Measurements from ENCODE around the gene HNRNPUL2. TPM values are rescaled to one million over a fixed set of nuclear protein-coding genes. Genes with fewer than 3 reads are reported as not detected.
"Not testable (repeated sequence)": the region's sequence is repeated elsewhere in the genome, so short reads cannot be mapped to it uniquely, and the experiment has no call there.

HNRNPUL2 gene
- total RNA-seq, 3 donors from 2014 or later (not counting 1 experiment from before 2014, with no cell fraction given) = 58.0 to 73.1 (median 69.3) TPM

DNA sequence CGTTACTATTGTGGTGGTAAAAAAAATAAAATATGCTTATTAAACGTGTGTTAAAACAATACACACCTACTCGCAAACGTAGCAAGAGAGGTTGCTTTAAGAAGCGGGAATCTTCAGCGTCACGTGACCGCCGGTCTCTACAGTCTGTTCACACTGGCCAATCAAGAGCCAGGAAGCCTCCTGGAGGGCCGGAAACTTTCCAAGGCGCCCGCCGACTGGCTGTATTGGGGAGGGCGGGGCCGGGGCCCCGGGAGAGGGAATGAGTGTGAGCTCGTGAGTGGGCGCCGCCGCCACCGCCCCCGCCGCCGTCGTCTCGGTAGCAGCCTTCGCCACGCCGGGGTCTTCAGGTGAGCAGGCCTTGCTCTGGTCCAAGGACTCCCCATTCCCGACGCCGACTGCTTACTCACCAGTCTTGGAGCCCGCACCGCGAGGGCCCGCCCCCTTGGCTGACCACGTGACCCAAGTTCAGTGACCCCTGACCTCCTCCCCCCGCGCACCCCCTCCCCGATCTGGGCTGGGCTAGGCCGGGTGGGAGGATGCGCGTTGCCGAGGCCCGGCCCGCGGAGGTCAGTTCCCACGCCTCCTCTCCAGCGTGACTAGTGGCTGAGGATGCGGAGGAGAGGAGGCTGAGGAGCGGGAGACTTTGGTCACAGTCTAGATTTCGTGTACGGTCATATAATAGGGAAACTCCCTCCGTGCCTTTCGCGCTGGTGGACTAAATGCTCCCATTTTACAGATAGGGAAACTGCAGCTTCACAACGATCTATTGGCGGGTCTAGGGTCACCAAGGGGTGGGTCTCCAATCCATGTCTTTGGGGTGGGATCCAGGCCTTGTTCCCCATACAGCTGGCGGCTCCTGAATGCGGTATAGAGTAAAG is 44.1 kb upstream of the HNRNPUL2 start, which contains the start of gene TAF6L:
TSS of gene TAF6L (plus strand) at position 253 of the 878 bp plus-strand sequence. CDS start 4,388 bp downstream, outside the sequence.
- ATAC-seq = peak; percentile 87 to 95 (median 89)
- Mint-ChIP-seq H3K27me3 (ENCODE audit: low read depth in 2 of 2) (no peaks in the 10 kb centered on the region), H3K27ac (peak within 1 kb of the TSS; percentile 93 to 99), H3K9me3 (no peaks in the 10 kb centered on the region), H3K4me1 (peaks cover 17 to 25% of the 10 kb centered on the region in 2 donors), H3K4me3 (peak within 1 kb of the TSS; percentile 93), H3K36me3 (no peaks in the 10 kb centered on the region)
- intact Hi-C loops (cut with micrococcal nuclease) = loop anchor here (1.0 kb wide), 2 partner anchors 10 to 15 kb away; partner anchors contain the start of gene POLR2G
- H3K27me3 ChIP-seq (ENCODE audit: control insufficient read depth, insufficient read depth, low read length) = no peaks in the 10 kb centered on the region
- TF ChIP-seq, protein P1, sequence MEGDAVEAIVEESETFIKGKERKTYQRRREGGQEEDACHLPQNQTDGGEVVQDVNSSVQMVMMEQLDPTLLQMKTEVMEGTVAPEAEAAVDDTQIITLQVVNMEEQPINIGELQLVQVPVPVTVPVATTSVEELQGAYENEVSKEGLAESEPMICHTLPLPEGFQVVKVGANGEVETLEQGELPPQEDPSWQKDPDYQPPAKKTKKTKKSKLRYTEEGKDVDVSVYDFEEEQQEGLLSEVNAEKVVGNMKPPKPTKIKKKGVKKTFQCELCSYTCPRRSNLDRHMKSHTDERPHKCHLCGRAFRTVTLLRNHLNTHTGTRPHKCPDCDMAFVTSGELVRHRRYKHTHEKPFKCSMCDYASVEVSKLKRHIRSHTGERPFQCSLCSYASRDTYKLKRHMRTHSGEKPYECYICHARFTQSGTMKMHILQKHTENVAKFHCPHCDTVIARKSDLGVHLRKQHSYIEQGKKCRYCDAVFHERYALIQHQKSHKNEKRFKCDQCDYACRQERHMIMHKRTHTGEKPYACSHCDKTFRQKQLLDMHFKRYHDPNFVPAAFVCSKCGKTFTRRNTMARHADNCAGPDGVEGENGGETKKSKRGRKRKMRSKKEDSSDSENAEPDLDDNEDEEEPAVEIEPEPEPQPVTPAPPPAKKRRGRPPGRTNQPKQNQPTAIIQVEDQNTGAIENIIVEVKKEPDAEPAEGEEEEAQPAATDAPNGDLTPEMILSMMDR (IDR thresholded peaks at IDR 0.05) = no peak
- peak within 1 kb of the TSS; percentile 70 for H3K4me3 ChIP-seq (ENCODE audit: low read length)
- H3K9me3 ChIP-seq (ENCODE audit: control insufficient read depth, insufficient read depth, low read length) = no peaks in the 10 kb centered on the region
- WGBS (ENCODE audit: insufficient coverage) = under 1% methylated on average over 56 of the region's 60 CpGs
- DNase-seq = peak; percentile 89 to 92
- H3K27ac ChIP-seq (ENCODE audit: low read length) = peak within 1 kb of the TSS; percentile 80
- peaks cover 25% of the 10 kb centered on the region for H3K4me1 ChIP-seq (ENCODE audit: control insufficient read depth, insufficient read depth, low read length)
- H3K36me3 ChIP-seq (ENCODE audit: control insufficient read depth, insufficient read depth, low read length) = peaks cover 22% of the 10 kb centered on the region

DNA sequence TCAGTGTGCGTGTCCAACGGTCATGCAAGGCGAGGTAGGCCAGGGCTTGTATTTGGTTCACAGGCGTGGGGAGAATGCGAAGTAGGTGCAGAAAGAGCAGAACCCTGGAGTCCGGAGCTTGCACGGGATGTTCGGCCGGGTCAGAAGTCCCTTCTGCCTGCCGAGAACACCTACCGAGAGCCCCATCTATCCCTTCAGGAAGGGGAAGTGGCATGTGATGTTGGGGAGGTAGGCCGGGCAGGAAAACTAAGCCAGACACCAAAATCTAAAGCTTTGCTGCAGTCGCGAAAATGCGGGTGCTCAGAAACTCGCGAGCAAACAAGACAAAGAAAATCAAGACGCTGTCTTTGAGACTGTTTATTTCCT is 43.5 kb upstream of the HNRNPUL2 start:
- no peak for DNase-seq
- intact Hi-C loops (cut with micrococcal nuclease) = loop anchor here (1.0 kb wide), 2 partner anchors 9 to 16 kb away; partner anchors contain the start of gene POLR2G

DNA sequence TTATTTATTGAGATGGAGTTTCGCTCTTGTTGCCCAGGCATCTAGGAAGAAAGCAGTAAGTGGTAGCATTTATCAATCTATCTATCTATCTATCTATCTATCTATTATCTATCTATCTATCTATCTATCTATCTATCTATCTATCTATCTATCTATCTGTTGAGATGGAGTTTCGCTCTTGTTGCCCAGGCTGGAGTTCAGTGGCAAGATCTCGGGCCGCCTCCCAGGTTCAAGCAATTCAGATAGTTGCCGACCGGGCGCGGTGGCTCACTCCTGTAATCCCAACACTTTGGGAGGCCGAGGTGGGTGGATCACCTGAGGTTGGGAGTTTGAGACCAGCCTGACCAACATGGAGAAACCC is 33.6 kb upstream of the HNRNPUL2 start:
- intact Hi-C loops (cut with micrococcal nuclease) = loop anchor here (1.0 kb wide), 3 partner anchors 8 to 33 kb away; partner anchors contain the start of genes TAF6L and TTC9C
- Histone ChIP-seq H3K4me1 (ENCODE audit: control insufficient read depth, insufficient read depth, low read length) (peaks cover 19% of the 10 kb centered on the region), H3K4me3 (ENCODE audit: low read length) (peak overlapping the region; percentile 85)
- H3K9me3 ChIP-seq (ENCODE audit: control insufficient read depth, insufficient read depth, low read length); H3K36me3 Mint-ChIP-seq; H3K27me3 ChIP-seq (ENCODE audit: control insufficient read depth, insufficient read depth, low read length); H3K9me3 Mint-ChIP-seq; H3K27me3 Mint-ChIP-seq (ENCODE audit: low read depth in 2 of 2); H3K27ac ChIP-seq (ENCODE audit: low read length); ATAC-seq; H3K36me3 ChIP-seq (ENCODE audit: control insufficient read depth, insufficient read depth, low read length); DNase-seq: not testable (repeated sequence)
- Mint-ChIP-seq H3K4me1 (peaks cover 14 to 18% of the 10 kb centered on the region in 2 donors), H3K27ac (peak overlapping the region; percentile 89 to 94), H3K4me3 (peak overlapping the region; percentile 95)
- 28% methylated on average over 8 of the region's 9 CpGs for WGBS (ENCODE audit: insufficient coverage)

More for the DNA sequence above, 43.5 kb upstream of the HNRNPUL2 start:
- Histone ChIP-seq H3K4me1 (ENCODE audit: control insufficient read depth, insufficient read depth, low read length) (peaks cover 25% of the 10 kb centered on the region), H3K9me3 (ENCODE audit: control insufficient read depth, insufficient read depth, low read length) (no peaks in the 10 kb centered on the region), H3K27ac (ENCODE audit: low read length) (peak overlapping the region; percentile 80), H3K27me3 (ENCODE audit: control insufficient read depth, insufficient read depth, low read length) (no peaks in the 10 kb centered on the region), H3K36me3 (ENCODE audit: control insufficient read depth, insufficient read depth, low read length) (peaks cover 22% of the 10 kb centered on the region), H3K4me3 (ENCODE audit: low read length) (peak overlapping the region; percentile 70)
- Mint-ChIP-seq H3K27me3 (ENCODE audit: low read depth in 2 of 2) (no peaks in the 10 kb centered on the region), H3K36me3 (no peaks in the 10 kb centered on the region), H3K9me3 (no peaks in the 10 kb centered on the region), H3K27ac (peak overlapping the region; percentile 93 to 99), H3K4me1 (peaks cover 17 to 25% of the 10 kb centered on the region in 2 donors), H3K4me3 (peak overlapping the region; percentile 93)
- TF ChIP-seq, protein P1 (IDR thresholded peaks at IDR 0.05) = no peak
- WGBS (ENCODE audit: insufficient coverage) = 2% methylated on average over 18 of the region's 18 CpGs
- peak in 1 of 3 donors; percentile 0 for ATAC-seq

Measured in natural killer cell (primary cell).